NCI-H226 (cell line): ENCODE results near the gene EDEM1.
A peak's percentile ranks its signal among the peaks of the same experiment; 100 is the strongest.

Experiments used
- DNase-seq: peaks from one replicate; pipeline ENCODE4 v3.0.0-alpha.2; 2015

Gene EDEM1

DNA sequence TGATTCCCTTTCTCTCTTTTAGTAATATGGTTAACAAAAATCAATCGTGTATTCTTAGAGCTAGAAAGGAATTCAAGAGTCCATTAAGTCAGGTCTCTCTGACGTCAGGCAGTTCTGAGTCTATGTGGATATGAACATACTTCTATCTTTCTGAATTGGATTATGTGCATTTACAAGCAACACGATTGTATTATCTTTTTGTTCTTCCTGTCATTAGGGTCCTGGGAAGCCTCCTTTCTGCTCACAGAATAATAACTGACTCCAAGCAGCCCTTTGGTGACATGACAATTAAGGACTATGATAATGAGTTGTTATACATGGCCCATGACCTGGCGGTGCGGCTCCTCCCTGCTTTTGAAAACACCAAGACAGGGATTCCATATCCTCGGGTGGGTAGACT lies 14.0 kb downstream of the EDEM1 start:
- no peak for DNase-seq

DNA sequence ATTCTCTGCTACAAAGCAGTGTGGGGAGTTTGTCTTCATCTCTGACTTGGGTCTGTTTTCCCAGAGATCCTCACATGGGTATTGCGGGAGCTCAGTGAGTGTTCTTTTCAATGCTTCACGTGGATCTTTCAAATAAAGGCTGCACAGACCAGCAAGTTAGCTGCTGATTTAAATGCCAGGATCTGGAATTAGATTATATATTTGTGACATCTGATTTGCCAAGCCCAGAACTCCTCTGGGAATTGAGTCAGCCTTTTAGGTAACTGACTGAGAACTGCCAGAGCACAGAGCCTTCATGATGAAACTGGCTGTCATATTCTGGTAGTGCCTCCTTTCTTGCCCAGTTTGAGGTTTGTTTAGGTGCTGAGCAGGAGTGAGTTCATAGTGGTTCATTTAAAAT lies 14.7 kb downstream of the EDEM1 start:
- no peak for DNase-seq

DNA sequence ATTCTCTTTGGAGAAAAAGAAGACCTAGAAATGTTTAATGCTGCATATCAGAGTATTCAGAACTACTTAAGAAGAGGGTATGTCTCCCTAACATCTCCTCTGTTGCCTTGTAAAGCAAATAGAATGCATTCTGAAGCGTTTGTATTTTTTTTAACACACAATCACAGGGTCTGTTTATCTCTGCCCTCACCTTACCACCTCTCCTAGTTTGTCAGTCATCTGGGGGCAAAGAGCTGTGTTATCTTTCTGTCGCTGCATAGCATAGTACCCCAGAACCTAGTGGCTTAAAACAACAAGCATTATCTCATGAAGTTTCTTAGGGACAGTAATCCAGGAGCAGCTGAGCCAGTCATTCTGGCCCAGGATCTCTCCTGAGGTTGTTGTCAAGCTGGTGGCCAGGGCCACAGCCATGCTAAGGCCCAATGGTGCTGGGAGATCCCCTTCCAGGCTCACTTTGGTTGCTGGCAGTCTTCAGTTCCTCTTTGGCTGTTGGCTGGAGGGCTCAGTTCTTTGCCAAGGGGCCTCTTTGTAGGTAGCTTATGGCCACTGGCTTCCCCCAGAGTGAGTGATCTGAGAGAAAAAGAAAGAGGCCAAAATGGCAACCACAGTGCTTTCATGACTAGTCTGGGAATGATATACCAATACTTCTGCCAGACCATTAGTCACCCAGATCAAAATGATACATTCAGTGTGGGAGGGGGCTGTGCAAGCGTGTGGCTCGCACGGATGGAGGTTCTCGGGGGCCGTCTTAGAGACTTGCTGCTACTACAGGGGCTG lies 17.8 kb downstream of the EDEM1 start:
- DNase-seq, result no peak

DNA sequence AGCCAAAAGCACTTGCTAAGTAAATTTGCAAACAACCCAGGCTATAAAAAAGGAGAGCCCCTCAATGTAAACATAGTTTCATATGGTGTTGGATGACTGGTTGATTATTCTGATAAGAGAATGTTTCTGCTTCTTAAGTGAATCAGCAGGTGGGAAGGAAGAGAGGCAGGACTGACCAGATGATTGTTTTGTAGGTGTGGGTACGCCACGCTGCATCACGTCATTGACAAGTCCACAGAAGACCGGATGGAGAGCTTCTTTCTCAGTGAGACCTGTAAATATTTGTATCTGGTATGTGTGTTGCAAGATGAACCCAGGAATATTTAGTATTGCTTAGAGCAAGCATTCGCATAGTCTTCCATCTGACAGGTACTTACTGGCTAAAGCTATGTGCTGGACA lies 23.4 kb downstream of the EDEM1 start:
- no peak for DNase-seq

DNA sequence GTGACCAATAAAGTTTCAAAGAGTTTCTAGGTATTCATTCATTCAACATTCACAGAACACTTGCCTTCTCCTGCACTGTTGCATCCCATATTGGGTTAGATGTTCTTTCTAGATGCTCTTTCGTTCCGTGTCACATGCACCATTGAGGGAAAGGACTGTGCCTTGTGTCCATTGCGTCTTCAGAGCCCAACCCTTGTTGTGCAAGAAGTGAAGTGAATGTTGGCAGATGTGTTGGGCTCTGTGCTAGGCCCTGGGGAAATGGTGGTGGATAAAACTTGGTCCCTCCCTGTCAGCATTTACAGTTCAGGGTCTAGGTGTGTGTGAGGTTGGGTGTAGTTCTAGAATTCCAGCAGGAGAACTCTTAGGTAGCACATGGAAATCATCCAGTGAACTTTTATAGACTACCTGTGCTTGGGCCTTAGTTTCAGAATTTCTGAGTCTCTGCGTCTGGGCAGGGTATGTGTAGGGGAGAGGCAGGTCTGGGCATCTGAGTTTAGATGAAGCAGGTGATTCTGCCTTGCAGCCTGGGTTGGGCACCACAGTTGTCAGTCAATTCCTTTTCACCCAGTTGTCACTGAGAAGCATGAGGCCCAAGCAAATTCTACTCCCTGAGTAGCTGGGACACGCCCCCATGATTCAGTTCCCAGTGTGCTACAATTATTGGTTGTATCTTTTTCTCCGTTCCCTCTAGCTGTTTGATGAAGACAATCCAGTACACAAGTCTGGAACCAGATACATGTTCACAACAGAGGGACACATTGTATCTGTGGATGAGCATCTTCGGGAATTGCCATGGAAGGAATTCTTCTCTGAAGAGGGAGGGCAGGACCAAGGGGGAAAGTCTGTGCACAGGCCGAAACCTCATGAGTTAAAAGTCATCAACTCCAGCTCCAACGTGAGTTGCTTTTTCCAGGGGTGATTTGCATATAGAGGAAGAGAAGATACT lies 25.4 kb downstream of the EDEM1 start:
- no peak for DNase-seq

DNA sequence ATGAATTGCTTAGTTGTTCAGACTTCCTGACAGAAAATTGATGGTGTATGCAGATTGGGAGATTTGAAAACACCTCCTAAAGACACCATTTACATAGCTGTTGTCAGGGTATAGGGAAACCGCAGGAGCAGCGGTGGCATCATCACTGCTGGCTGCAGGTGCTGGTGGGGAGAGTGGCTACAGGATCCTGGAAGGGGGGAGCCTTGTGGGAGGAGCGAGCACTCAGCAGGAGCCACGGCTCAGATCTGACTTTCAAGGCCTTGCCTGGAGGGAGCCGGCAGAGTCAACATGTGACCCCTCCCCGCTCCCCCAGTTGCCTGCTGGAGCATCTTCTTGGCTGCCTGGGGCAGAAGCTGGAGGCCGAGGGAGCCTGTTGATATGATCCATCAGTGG lies 26.1 kb downstream of the EDEM1 start:
- DNase-seq, result no peak

DNA sequence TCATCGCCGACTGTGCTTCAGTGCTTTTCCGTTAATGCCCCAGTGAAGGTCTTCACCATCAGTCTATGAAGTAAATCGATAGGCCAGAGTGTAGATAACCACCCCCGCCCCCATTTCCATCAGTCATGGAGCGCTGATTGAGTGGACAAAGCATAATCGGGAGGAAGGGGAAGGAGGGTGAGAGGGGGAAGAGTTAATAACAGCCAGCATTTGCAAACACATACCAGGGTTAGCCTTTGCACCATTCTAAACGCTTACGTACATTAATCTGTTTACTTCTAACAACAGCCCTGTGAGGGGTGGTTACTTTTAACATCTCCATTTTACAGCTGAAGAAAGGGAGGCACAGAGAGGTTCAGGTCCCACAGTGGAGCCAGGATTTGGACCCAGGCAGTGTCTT lies 26.8 kb downstream of the EDEM1 start:
- no peak for DNase-seq

DNA sequence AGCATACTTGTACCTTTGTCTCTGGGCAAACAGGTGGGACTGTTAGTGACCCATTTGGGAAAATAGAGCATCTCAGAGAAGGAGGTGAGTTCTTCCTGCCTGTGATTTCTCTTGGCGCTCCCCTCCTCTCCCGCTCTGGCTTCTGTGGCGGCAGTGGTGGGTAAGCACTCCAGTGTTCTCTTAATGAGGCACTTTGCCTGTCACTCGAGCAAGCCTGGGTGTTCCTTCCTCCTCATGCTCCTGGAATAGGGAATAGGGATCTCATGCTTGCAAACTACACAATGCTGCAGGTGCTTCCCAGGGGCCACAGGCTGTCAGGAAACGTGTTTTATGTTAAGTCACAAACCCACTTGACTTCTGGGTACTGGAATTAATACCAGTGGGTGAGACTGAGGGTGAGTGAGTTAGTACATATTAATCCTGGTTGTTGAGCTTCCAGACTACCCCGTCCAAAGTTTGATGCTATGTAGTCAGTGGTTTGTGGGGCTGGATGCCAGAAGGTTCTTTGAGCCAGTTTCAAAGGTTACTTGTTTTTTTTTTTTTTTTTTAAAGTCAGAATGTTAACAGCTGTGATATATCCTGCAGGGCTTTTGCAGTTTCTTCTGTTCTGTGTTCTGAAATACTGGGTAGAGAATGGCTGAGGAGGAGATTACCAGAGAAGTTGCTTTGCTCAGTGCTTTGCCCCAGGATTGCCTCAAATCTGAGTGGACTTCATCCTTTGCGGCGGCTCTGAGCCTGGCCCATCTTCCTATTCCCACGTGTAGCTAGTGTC lies 30.5 kb downstream of the EDEM1 start:
- no peak for DNase-seq

DNA sequence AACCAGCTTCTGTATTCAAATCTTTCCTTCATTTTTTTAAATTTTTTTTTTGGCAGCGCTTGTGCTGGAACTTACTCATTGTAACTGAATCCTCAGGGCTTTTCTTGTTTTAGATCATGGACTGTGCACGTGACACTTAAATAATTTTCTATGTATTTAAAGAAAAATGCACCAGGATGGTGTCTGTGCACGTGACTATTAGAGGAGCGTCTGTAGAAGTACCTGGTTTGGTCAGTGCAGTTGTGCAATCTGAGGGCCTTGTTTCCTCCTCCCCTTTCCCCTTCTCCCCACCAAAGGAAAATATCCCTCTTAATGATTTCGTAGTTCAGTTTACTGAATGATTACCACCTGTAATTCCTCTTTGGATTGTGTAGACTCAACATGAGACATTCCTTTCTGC lies 31.3 kb downstream of the EDEM1 start:
- no peak for DNase-seq

DNA sequence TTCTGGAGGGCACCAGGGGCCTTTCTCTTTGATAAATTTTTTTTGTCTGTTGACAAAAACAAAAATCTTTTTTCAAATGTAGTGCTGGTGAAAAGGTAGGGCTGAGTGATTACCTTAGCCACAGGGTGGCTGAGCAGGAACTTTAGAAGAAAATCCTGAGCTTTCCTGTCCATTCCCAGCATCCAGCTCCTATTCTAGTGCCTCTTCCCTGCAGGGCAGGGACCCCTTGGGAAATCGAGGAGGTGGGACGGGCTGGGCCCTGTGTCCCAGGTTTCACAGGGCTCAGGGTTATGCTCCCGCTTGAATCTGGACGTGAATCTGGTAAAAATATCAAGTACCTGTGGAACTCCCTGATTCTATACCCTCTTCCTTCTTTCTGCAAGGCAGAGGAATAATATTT lies 31.7 kb downstream of the EDEM1 start:
- DNase-seq, result no peak

DNA sequence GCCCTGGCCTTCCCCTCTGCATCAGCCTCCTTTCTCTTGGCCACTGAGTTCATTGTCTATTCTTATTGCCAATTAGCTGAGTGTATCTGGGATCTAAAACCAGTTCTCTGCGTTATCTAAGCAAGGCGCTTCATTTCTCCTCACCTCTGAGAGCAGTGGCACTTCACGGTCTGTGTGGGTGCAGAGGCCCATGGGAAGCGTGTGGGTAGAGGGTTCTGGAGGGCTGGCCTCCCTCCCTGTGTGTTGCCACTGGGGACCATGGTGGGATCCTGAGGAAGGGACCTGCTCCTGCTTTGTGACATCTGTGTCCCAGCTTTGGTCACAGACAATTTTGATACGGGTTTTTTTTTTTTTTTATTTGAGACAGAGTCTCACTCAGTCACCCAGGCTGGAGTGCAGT lies 32.7 kb downstream of the EDEM1 start:
- no peak for DNase-seq

DNA sequence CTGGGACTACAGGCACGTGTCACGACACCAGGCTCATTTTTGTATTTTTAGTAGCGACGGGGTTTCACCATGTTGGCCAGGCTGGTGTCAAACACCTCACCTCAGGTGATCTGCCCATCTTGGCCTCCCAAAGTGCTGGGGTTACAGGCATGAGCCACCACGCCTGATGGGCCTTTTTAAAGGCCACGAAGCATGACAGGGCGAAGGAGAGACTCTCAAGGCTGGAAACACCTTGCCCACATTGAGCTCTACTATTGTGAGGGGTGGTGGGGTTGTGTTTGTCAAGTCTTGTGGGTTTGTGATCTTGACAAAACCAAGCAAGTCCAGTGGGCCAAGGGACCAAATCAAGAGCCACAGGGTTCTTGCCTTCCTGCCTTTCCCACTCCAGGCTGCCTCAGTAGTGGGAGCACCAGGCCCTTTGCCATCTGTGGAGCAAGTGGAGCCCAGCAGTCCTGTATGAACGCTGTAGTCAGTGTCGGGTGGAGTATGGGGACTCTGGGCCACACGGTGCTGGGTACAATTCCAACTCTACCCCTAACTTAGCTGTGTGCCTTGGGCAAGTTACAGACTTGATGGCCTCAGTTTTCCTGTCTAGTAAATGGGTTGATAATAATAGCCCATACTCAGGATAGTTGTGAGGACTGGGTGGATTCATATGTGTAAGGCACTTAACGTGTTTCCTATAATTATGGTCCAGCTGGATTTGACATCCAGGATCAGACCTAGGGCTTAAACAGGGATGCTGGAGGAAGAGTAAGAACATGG lies 33.3 kb downstream of the EDEM1 start:
- DNase-seq, result no peak

DNA sequence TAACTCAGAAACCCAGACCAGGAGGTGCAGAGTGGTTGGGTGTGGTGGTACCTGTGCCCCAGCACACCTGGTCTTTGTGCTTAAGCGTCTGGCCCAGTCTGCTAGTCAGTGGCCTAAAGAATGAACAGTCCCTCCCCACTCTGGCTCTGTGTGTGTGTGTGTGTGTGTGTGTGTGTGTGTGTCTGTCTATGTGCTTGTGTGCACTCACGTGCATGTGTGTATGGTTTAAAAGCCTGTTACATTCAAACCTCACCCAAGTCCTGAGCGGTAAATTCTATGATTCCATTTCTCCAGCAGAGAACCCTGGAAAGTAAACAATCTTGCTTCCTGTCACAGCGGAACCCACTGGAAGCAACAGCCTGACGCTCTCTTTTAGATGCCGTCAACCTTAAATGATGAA lies 34.2 kb downstream of the EDEM1 start:
- no peak for DNase-seq

DNA sequence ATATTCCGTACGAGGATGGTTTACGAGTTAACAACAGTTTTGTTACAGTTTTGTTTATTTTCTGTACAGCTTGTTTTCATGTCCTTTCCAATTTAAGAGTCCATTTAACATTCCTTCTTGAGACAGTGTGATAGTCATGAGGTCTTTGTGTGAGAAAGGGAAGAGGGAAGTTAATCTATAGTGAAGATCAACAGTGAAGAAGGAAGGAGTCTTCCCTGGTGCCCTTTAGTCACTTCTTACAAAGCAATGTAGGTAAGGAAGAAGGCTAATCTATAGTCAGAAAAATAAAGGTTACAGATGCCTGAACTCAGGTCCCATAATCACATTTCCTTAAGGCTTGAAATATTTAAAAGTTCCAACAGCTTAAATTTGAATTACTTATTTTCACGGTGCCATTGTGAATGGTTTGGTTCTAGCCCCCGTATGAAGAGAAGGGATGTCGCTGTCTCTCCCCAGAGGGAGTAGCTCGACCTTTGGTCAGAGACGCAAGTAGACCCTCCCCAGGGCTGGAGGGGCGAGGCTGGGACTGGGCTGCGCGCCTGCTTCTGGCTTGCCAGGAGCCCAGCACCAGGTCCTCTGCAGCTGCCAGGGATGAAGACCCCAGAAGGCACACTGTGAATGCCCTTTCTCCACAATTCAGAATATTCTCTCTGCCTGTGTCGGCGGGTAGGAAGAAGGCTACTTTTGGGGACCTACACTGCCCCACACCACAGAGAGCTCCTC lies 34.9 kb downstream of the EDEM1 start:
- no peak for DNase-seq

DNA sequence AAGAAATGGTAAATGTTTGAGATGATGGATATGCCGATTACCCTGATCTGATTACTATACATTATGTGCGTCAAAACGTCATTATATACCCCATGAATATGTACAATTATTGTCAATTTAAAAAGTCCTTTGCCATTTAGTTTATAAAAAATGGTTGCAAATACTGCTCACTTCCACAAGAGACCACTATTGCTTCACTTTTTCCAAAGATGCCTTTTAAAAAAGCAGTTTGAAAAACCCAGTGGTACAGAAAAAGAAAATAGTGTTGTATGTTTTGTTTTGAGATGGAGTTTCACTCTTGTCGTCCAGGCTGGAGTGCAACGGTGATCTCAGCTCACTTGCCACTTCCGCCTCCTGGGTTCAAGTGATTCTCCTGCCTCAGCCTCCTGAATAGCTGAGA lies 39.3 kb downstream of the EDEM1 start:
- no peak for DNase-seq

DNA sequence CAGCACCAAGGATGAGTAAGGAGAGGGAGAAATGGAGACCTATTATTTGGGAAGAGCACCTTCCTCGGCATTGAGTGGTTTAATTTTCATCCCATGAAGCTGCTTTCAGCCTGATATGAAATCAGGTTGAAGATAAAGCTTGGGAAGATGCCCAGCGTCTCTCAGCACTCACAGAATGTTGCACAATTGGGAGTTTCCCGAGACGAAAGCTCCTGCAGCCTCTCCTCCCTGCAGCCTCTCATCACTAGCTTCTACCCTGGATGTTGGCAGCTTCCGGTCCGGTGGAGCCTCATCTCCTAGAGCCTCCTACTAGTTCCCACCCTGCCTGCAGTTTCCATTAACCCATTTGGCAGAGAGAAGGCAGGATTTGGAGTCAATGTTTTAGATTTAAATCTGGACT lies 40.3 kb downstream of the EDEM1 start:
- peak; percentile 80 for DNase-seq

DNA sequence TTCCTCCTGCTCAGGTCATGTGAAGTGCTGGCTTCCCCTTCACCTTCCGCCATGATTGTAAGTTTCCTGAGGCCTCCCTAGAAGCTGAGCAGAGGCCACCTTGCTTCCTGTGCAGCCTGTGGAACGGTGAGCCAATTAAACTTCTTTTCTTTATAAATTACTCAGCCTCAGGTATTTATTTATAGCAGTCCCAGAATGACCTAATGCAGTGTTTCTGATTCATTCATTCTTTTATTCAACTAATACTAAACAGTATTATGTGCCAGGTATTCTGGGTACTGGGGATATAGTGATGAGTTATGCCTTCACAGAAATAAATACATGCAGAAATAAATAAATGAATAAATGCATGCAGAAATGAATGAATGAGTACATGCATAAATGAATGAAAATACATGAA lies 41.9 kb downstream of the EDEM1 start:
- DNase-seq, result no peak

DNA sequence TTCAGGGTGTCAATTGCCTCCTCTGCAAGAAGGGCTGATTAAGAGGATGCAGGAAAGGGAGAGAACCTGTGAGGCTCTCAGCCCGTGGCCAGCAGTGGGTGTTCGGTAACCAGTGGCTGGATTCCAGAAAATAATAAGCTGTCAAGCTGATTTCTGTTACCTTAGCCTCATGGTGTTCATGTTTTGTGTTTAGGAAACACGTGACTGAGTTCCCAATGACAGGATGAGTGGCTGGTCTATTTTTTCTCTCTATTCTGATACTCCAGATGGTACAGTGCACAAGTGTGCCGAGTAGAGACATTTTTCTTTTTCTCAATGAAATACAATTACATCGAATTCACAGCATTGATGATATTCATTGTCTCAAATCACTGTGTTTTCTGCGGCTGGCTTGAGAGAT lies 43.6 kb downstream of the EDEM1 start:
- no peak for DNase-seq

DNA sequence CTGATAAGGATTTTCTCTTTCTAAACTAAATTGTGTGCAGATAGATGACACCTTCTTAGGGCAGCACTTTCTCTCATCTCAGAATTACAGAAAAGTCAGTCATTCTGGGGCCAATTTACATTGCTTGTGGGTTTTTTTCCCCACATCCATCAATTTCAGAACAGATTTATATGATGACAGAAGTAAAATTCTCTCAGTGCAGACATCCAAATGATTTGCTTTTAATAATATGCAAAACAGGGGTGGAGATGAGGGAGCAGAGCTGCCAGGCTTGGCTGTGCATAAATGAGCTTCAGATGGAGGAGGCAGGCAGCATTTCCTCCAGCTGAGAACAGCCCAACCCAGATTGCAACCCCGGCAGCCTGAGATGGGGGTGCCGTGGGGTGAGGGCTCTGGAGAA lies 44.0 kb downstream of the EDEM1 start:
- no peak for DNase-seq

DNA sequence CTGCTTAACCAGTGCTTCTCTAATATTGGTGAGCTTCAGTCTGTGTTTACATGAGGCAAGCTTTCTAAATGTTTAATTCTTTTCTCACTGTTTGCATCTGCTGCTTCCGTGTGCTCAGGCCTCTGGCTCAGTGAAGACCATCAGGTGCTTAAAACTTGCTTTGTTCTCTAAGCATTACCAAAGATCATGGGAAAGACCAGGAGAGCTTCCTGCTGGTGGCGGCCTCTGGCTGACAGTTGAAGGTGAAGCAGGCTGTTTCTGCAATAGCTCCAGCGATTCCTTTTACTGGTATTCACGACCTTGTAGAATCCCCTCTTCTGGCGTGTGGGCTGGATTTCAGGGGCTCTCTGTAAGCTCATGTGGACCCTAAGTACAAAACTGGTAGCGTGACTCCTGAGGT lies 45.1 kb downstream of the EDEM1 start:
- no peak for DNase-seq

DNA sequence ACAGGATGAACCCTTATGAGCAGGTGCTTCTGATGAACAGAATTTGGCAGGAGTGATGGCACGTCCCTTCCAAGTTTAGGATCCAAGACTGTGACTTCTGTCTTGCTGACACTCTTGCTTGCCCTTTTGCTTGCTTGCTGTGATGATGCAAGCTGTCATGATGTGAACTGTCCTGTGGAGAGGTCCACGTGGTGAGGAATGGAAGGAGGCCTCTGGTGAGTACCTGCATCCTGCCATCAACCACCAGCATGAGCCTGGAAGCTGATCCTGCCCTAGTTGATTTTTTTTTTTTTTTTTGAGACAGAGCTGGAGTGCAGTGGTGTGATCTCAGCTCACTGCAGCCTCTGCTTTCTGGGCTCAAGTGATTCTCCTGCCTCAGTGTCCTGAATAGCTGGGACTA lies 45.5 kb downstream of the EDEM1 start:
- no peak for DNase-seq

DNA sequence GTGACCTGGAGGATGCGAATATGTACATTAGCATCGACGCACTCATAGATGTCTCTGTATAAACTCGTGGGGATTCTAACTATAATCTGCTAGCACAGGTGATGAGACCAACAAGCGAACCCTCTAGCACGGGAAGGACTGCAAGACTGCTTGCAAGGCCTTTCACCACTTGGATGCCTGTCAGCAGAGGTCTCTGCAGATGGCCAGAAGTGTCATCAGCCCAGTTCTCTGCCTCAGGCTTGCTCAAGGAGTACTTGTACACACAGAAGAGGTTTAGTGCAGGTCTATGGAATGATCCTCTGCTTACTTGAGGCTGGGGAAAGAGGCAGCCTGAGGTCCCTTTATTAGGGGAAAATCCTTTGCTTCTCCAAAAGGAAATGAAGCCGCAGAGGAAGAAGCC lies 48.1 kb downstream of the EDEM1 start:
- no peak for DNase-seq
